GM21423 (cell line): ENCODE results near the gene FOXA2.
"Not testable (repeated sequence)": the region's sequence is repeated elsewhere in the genome, so short reads cannot be mapped to it uniquely, and the experiment has no call there.

Experiments
- ATAC-seq: cut with Tn5 transposase; IDR thresholded peaks from one replicate; pipeline ENCODE4 v1.9.1; 2021; ENCODE audit warnings: mild to moderate bottlenecking, moderate library complexity; ENCODE audit not compliant: unreplicated experiment

The FOXA2 gene

GRCh38 chr20:22569353-22569752 lies 15.0 kb downstream of the FOXA2 start:
- no peak for ATAC-seq

GRCh38 chr20:22568872-22569344 lies 15.5 kb downstream of the FOXA2 start:
- no peak for ATAC-seq

GRCh38 chr20:22567944-22568871 lies 16.2 kb downstream of the FOXA2 start:
- no peak for ATAC-seq

- no peak for ATAC-seq
Observed at GRCh38 chr20:22566876-22567658, 17.3 kb downstream of the FOXA2 start.

GRCh38 chr20:22563062-22563965 lies 21.1 kb downstream of the FOXA2 start:
- no peak for ATAC-seq

- no peak for ATAC-seq
Observed at GRCh38 chr20:22562620-22563019, 21.8 kb downstream of the FOXA2 start.

GRCh38 chr20:22561965-22562577 lies 22.3 kb downstream of the FOXA2 start:
- no peak for ATAC-seq

GRCh38 chr20:22560817-22561216 lies 23.6 kb downstream of the FOXA2 start:
- no peak for ATAC-seq

GRCh38 chr20:22559711-22560318 lies 24.6 kb downstream of the FOXA2 start:
- no peak for ATAC-seq

- no peak for ATAC-seq
Observed at GRCh38 chr20:22557403-22558276, 26.7 kb downstream of the FOXA2 start.

- ATAC-seq = no peak
Observed at GRCh38 chr20:22556565-22557056, 27.8 kb downstream of the FOXA2 start.

- no peak for ATAC-seq
Observed at GRCh38 chr20:22555791-22556564, 28.4 kb downstream of the FOXA2 start.

- ATAC-seq = no peak
Observed at GRCh38 chr20:22554391-22554790, 30.0 kb downstream of the FOXA2 start.

GRCh38 chr20:22550514-22550913 lies 33.9 kb downstream of the FOXA2 start:
- ATAC-seq = not testable (repeated sequence)

- no peak for ATAC-seq
Observed at GRCh38 chr20:22548040-22548439, 36.3 kb downstream of the FOXA2 start.

GRCh38 chr20:22546344-22546743 lies 38.0 kb downstream of the FOXA2 start:
- no peak for ATAC-seq

- no peak for ATAC-seq
Observed at GRCh38 chr20:22545045-22545444, 39.3 kb downstream of the FOXA2 start.

GRCh38 chr20:22544462-22544861 lies 39.9 kb downstream of the FOXA2 start:
- no peak for ATAC-seq
